GM12865 (cell line): ENCODE measurements around the gene NAT16.
A peak's percentile ranks its signal among the peaks of the same experiment; 100 is the strongest.

Experiments used
- DNase-seq: peaks from one replicate; pipeline ENCODE4 v3.0.0; 2010; ENCODE audit warnings: low read depth
- H3K4me3 ChIP-seq: 2 replicates; pipeline ENCODE4 v1.5.1; 2011; ENCODE audit warnings: mild to moderate bottlenecking, low read depth, low read length, control low read depth
- TF ChIP-seq, protein P1 (sequence below): IDR thresholded peaks from 2 replicates; pipeline ENCODE4 v1.5.1; 2011; ENCODE audit warnings: low read length, control low read depth, low read depth, inconsistent platforms; ENCODE audit not compliant: insufficient read depth; ENCODE audit errors: missing control alignments

The NAT16 gene

GRCh38 chr7:101218236-101219125 lies 38.4 kb upstream of the NAT16 start:
- peak overlapping the region; percentile 96 for H3K4me3 ChIP-seq
- TF ChIP-seq, protein P1, sequence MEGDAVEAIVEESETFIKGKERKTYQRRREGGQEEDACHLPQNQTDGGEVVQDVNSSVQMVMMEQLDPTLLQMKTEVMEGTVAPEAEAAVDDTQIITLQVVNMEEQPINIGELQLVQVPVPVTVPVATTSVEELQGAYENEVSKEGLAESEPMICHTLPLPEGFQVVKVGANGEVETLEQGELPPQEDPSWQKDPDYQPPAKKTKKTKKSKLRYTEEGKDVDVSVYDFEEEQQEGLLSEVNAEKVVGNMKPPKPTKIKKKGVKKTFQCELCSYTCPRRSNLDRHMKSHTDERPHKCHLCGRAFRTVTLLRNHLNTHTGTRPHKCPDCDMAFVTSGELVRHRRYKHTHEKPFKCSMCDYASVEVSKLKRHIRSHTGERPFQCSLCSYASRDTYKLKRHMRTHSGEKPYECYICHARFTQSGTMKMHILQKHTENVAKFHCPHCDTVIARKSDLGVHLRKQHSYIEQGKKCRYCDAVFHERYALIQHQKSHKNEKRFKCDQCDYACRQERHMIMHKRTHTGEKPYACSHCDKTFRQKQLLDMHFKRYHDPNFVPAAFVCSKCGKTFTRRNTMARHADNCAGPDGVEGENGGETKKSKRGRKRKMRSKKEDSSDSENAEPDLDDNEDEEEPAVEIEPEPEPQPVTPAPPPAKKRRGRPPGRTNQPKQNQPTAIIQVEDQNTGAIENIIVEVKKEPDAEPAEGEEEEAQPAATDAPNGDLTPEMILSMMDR = no peak
- DNase-seq = no peak

DNA sequence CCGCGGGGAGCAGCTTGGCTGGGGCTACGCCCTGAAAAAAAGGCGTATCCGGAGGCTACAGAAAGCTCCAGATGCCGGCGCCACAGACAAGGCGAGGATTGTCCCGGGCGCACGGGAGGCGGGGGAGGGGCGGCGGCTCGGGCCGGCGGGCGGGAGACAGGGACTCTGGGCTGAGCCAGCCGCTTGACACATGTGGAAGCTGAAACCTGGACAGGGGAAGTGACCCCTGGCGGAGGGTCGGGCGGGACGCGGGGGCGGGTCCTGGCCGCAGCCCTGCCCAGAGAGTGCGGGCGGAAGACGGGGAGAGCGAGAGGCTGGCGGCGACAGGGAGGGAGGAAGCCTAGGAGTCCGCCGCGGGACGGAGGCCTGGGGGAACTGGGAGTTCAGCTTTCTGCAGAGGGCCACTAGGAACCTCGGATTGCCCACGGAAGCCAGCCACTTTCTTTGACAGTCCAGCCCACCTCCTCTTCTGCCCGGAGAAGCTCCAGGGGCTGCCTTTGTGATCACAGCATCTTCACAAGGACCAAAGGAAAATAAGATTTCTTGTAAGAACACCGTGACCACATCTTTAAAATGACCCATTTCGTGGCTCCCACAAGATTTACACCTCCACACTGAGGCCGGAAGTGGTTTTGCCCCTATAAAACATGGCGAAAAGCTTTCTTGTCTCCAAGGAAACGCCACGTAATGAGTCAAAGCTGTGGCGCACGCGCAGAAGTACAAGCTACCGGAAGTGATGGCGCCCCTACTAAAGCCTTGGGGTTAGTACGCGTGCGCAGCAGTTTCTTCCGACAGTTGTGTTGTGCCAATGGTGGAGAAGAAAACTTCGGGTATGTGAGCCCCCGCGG lies 37.5 kb upstream of the NAT16 start, which contains the start of the genes PLOD3 and ZNHIT1:
PLOD3 (minus strand) TSS at position 194 of the 848 bp plus-strand sequence. CDS start 307 bp downstream, outside the sequence.
ZNHIT1 (plus strand) TSS at position 778 of the 848 bp plus-strand sequence; CDS start at position 809, 31 bp downstream.
- TF ChIP-seq, protein P1 = no peak
- peak within 1 kb of the TSS; percentile 96 for H3K4me3 ChIP-seq
- peak; percentile 98 for DNase-seq

DNA sequence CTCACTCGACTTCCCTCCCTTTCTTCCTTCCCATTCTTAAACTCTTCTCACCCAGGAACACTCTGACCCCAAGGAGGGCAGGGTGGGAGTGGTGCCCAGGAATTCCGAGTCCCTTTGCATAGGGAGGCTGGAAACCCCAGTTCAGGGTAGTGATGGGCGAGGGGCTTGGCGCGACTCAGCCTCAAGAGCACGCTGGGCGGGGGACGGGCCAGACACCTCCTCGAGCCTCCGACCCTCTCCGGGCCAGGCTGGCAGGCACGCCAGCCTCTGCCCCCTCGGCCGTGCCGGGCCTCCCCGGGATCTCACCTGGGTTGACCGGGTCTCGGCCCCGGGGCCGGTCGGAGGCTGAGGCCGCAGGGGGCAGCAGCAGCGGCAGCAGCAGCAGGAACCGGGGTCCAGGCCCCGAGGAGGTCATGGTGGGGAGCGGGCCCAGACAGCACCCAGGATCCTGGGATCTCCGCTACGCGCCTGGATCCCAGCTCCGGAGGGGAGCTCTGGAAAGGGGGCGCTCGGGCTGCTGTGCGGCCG lies 36.8 kb upstream of the NAT16 start:
- H3K4me3 ChIP-seq = peak overlapping the region; percentile 96
- TF ChIP-seq, protein P1 = peak; percentile 7
- no peak for DNase-seq

GRCh38 chr7:101216001-101216859 lies 36.1 kb upstream of the NAT16 start:
- H3K4me3 ChIP-seq = peak overlapping the region; percentile 96
- peak; percentile 21 for DNase-seq
- TF ChIP-seq, protein P1 = no peak

- TF ChIP-seq, protein P1 = no peak
- no peak for DNase-seq
- no peak overlapping the region for H3K4me3 ChIP-seq
Measured at GRCh38 chr7:101212014-101212413, 31.9 kb upstream of the NAT16 start.

GRCh38 chr7:101211501-101211900 lies 31.4 kb upstream of the NAT16 start:
- no peak for DNase-seq
- TF ChIP-seq, protein P1 = no peak
- no peak overlapping the region for H3K4me3 ChIP-seq
